T-helper 17 cell (primary cell): ENCODE data around the gene MRPS35. TPM values are rescaled to one million over a fixed set of nuclear protein-coding genes. Genes with fewer than 3 reads are reported as not detected.

ENCODE experiments used
- total RNA-seq, 4 donors: library from RNA in 2 of 4; stranded (reverse) in 2 of 4; gene quantifications; one replicate each; pipeline ENCODE4 v1.2.3 and lab custom pipeline; 2022 to 2026

The MRPS35 gene
- total RNA-seq, 2 donors from 2014 or later: 17.2 to 24.8 TPM

Other genes starting within 250 kb of the MRPS35 start
- gene PPFIBP1, start 186.6 kb upstream of the MRPS35 start, total RNA-seq: 1 to 10 TPM; 2.1 to 4.1 TPM
- not detected for gene REP15, start 14.4 kb upstream of the MRPS35 start, total RNA-seq
- 10 to 100 TPM; 15.3 to 17.3 TPM for gene KLHL42, start 69.4 kb downstream of the MRPS35 start, total RNA-seq
- gene MANSC4, start 69.4 kb downstream of the MRPS35 start, total RNA-seq: not detected